NOMO-1 (cell line): ENCODE results near the gene BABAM2.
"Not testable (repeated sequence)": the region's sequence is repeated elsewhere in the genome, so short reads cannot be mapped to it uniquely, and the experiment has no call there.

ENCODE experiments used
- DNase-seq, 2 experiments: peaks; one replicate each; lab custom pipeline; 2025; ENCODE audit not compliant: unreplicated experiment in 2 of 2; lab: John Stamatoyannopoulos, UW

Gene BABAM2

DNA sequence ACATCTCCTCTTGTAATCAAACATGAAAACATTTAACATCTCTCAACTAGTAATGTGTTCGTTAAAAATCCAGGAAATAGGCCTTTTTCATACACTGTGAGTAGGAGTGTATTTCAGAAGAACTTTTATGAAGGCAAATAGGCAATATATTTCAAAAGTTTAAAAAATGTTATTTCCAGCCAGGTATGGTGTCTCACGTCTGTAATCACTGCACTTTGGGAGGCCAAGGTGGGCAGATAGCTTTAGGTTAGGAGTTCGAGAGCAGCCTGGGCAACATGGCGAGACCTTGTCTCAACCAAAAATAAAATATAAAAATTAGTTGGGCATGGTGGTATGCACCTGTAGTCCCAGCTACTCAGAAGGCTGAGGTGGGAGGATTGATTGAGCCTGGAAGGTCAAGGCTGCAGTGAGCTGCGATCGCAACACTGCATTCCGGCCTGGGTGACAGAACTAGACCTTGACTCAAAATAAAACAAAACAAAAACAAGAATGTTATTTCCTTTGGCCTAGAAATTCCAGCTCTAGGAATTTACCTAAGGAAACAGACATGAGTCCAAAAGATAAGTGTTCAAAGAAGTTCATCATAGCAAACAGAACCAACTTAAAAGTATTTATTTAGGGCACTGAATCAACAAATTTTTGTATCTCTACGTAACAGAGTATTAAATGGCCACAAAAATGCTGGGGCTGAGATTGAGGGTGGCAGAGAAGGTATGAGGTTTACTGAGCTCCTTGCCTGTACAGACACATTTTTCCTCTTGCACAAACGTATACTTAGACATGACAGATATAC lies 15.2 kb upstream of the BABAM2 start:
- DNase-seq = no peak

- no peak for DNase-seq
Observed at GRCh38 chr2:27878825-27879224, 11.7 kb upstream of the BABAM2 start.

- not testable (repeated sequence) for DNase-seq
Observed at GRCh38 chr2:27881815-27882583, 8.5 kb upstream of the BABAM2 start.

DNA sequence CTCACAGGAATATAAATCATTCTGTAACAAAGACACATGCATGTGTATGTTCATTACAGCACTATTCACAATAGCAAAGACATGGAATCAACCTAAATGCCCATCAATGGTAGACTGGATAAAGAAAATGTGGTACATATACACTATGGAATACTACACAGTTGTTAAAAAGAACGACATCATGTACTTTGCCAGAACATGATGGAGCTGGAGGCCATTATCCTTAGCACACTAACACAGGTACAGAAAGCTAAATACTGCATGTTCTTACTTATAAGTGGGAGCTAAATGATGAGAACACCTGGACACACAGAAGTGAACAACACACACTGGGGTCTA lies 8.0 kb upstream of the BABAM2 start:
- not testable (repeated sequence) for DNase-seq

DNA sequence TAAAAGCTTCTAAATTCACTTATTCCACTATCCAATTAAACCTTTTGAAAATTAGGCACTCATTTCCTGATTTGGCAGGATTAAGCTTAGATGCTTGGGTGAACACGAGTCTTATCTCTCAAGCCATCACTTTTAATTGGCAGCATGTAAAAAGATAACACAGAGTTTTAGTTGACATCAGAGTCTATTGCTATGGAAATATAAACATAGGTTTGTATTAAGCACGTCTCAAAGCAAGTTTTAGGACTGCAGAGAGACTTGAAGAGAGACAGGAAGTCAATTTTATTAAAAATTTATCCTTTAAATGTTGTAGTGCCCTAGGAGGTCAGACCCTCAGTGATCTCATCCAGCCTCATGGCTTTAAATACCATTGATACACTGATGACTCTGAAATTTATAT lies 5.9 kb upstream of the BABAM2 start:
- DNase-seq = no peak

GRCh38 chr2:27885234-27885633 lies 5.3 kb upstream of the BABAM2 start:
- no peak for DNase-seq

- no peak for DNase-seq
Observed at GRCh38 chr2:27885661-27886060, 4.9 kb upstream of the BABAM2 start.

GRCh38 chr2:27886322-27886721 lies 4.2 kb upstream of the BABAM2 start:
- DNase-seq = no peak

DNA sequence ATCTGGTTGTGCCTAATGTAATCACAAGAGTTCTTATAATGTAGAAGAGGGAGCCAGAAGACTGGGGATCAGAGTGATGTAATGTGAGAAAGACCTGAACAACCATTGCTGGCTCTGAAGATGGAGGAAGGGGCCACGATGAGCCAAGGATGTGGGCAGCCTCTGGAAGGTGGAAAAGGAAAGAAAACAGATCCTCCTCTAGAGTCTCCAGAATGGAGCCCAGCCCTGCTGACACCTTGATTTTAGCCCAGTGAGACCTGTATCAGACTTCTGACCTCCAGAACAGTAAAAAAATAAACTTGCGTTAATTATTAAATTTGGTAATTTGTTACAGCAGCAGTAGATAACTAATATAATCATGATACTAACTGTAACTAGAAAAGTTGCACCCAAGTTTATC lies 3.4 kb upstream of the BABAM2 start:
- no peak for DNase-seq

DNA sequence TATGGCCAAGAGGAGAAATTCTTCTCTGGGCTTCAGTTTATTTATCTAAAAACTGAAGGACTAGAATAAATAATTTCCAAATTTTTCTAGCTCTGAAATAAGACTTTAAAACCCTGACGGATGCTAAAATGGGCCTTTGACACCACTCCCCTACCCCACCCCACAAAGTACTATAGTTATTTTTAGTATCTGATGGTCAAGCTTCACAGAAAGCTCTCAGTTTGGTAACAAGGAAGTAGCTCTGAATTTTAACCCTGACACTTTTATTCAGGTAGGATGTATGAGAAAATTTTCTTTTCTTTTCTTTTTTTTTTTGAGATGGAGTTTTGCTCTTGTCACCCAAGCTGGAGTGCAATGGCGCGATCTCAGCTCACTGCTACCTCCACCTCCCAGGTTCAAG lies 2.7 kb upstream of the BABAM2 start:
- peak; percentile 38 to 43 for DNase-seq

DNA sequence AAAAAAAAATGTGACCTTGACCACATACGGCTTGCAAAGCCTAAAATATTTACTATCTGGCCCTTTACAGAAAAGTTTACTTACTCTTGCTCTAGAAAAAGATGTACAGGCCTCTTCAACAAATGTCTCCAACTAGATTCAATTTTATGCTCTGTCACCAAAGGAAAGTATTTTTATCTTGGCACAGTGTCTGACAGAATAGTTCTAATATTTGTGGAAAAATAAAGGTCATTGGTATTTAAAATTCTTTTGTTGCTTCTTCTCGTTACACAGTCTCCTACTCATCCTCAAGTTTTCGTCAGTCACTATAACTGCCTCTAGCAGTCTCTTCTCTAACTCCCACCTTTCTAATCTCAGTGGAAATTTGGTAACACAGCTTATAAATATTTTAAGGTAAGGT lies 1.7 kb upstream of the BABAM2 start:
- peak in 1 of 2 experiments; percentile 27 for DNase-seq

GRCh38 chr2:27889774-27890145 lies 769 bp upstream of the BABAM2 start:
- DNase-seq = peak; percentile 39 to 53

- DNase-seq = peak; percentile 47 to 77
Observed at GRCh38 chr2:27890924-27891672, 569 bp downstream of the BABAM2 start.

DNA sequence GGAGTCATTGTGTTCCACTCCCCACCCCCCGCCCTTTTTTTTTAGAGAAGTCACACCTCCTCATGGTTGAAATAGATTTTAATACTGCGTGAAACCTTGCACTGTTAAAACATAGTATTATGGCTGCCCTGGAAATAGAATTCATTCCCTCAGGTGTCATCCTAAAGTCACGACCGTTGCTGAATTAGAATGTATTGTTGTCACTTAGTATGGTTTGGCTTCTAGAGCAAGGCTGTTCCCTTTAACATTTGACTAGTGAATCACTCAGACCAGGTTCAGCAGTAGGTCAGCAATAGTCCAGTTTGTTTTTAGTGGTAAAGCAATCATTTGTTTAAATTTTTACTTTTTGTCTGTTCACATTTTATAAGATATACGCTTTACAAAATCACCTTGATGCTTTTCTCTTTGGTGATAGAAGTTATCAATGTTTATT lies 1.2 kb downstream of the BABAM2 start:
- no peak for DNase-seq

- DNase-seq = peak in 1 of 2 experiments; percentile 28
Observed at GRCh38 chr2:27893006-27893405, 2.5 kb downstream of the BABAM2 start.

DNA sequence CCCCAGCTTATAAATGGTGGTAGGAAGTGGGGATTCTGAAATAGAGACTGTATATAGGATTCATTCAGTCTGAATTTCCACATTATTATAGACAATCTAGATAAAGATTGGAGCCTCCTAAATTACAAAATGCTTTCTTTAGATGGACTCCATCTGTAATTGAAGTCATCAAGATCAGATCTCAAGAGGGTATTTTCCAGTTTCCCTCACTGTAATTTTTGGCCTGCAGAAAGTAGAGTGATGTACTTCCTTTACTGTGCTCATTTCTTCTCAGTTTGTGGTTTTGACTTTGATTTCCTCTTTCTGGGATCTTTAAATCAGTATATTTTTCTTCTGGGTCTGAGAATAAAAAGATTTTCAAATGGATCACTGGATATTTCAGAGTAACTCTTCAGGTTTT lies 7.2 kb downstream of the BABAM2 start:
- DNase-seq = peak; percentile 7 to 60

DNA sequence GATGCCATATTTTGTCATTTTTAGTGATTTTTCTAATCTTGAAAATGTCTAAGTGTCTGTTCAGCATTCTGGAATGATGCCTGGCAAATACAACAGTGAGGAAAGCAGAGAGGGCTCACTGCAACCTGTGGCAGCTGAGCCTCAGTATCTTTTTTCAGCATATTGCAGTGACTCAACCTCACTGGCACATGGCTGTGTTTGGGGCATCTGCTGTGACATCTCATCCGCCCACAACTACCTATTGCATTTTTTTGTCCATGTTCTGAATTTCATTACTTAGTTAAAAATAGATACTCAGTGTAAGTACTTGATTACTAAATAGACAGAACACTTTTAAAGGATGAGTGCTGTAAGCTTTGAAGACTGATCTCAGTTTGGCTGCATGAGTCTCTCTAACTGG lies 10.7 kb downstream of the BABAM2 start:
- DNase-seq = peak; percentile 34 to 35

DNA sequence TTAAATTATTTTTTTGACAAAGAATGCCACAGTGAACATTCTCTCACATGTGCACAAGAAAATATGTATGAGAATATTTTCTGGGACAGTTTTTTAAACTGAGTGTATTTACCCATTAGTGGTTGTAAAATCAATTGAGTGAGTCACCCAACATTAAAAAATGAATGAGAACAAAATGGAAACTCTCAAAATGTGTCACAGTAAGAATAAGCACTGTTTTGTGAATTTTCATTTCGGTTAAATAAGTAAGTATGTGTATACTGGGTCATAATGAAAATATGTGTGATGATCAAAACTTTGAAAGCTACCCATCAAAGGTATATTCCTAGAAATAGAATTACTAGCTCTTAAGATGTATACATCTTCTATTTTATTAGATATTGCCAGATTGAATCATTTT lies 11.6 kb downstream of the BABAM2 start:
- no peak for DNase-seq

DNA sequence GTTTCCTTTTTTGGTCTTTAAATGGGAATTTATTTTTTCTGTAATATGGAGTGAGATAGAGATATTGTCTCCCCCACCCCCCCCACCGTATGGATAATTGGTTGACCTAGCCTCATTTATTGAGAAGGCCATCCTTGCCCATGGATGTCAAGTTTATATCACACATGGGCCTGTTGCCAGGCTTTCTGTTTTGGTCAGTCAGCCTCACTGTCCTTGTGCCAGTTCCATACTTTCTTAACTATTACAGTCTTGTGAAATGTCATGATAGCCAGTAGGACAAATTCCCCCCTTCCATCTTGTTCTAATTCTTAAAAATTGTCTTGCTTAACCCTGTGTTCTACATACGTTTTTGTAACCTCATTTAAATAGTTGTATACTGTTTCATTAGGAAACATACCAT lies 12.5 kb downstream of the BABAM2 start:
- DNase-seq = no peak

DNA sequence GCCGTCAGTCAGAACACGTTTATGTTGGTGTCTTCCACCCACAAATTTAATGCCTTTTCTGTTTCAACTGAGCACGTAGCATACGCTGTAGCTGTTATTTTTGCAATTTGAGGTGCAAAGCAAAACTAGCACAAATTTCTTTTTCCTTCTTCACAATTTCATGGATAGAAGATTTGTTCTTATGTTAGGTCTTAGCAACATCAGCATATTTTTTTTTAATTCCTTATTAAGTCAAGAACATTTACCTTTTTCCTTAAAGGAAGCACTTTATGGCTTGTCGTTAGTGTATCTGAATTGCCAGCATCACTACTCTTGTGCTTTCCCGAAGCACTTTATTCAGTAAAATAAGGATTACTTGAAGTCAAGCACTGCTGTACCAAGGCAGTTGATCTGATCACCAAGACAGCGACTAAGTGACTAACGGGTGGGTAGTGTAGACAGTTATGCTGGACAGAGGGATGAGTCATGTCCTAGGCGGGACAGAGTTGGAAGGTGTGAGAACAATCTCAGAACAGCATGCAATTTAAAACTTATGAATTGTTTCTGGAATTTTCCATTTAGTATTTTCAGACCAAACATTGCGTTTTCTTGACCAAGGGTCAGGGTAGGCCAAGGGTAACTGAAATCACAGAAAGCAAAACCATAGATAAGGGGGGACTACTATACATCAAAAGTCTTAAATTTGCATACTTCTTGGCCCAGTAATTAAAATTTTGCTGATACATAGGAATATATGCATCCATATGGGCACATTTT lies 13.3 kb downstream of the BABAM2 start:
- DNase-seq = no peak

DNA sequence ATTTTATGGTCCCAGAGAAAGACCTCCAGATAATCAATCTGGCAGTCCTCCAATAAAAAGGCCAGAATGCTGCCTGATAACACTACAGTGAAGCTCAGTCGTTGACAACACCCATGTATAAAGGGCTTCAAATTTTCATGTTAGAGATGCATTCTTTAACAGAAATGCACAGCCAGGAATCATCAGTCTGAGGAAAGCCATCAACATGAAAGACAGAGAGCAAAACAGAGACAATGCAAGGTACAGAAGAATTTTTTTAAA lies 13.8 kb downstream of the BABAM2 start:
- DNase-seq = no peak
